ENCODE results near the gene KRTAP19-7. TPM values are rescaled to one million over a fixed set of nuclear protein-coding genes. Genes with fewer than 3 reads are reported as not detected.

KRTAP19-7 gene, protein sequence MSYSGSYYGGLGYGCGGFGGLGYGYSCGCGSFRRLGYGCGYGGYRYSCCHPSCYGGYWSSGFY
- total RNA-seq = not detected
- 0.52 TPM for polyA plus RNA-seq
- long read RNA-seq, donor 1 = 0 reads
- long read RNA-seq, donor 2 = 0 reads
- long read RNA-seq, donor 3 = 0 reads
- long read RNA-seq, donor 4 = 0 reads

DNA sequence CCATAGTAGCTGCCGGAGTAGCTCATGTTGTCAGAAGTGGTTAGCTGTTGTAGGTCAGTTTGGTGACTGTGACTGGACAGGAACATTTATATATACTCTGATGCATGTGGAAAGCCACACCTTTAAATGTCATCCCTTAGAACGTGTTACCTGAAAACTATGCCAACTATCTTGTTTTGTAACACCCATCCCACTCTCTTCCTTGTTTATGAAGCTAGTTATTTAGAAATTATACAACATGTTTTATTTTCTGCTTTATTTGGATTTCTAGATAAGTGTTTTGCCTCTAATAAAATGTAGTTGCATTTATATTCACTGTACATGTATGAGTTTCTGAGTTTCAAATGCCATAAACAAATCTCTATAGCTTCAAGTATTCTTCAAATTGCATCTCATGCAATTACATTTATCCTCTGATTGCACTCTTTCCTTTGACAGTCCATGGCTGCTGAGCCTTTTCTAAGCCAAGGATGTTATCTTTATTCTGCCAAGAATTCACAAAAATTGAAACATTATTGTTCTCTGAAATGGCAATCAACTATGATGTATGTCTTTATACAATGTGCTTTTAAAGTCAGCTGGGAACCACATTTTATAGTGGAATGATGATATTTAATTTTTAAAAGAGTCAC lies at the start of gene KRTAP19-7:
Gene KRTAP19-7 (minus strand): TSS at position 51 of the 632 bp plus-strand sequence. CDS start 25 bp downstream, at position 26.
- WGBS = 56% methylated on average over 2 of the region's 2 CpGs
- intact Hi-C loops (cut with DNase I) = no loop called here
- Histone ChIP-seq H3K27ac (ENCODE audit: low read length) (no peak within 1 kb of the TSS), H3K9me3 (ENCODE audit: control insufficient read depth, low read length) (no peaks in the 10 kb centered on the region), H3K27me3 (ENCODE audit: control insufficient read depth, insufficient read depth) (no peaks in the 10 kb centered on the region), H3K4me1 (ENCODE audit: control insufficient read depth, insufficient read depth, low read length) (no peaks in the 10 kb centered on the region), H3K4me3 (ENCODE audit: low read length) (no peak within 1 kb of the TSS)
- ATAC-seq = no peak
- DNase-seq = no peak

DNA sequence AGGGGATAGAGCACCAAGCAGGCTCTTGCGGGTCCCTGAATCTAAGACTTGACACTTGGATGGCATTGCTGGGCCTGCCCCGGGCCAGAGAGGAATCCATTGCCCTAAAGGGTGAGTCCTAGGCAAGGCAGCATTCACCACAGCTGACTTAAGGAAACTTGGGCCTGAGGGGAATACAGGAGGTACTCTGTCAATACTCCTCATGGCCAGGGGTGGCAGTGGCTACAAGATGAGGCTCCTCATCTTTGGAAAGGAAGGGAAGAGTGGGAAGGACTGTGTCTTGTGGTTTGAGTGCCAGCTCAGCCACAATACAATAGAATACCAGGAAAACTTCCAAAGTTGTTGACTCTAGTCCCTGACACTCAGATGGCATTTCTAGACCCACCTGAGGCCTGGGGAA lies 44.9 kb upstream of the KRTAP19-7 start:
- 89% methylated on average over 2 of the region's 2 CpGs for WGBS
- H3K9me3 ChIP-seq (ENCODE audit: control insufficient read depth, low read length) = no peaks in the 10 kb centered on the region
- H3K4me3 ChIP-seq (ENCODE audit: low read length) = no peak overlapping the region
- intact Hi-C loops (cut with DNase I) = no loop called here
- DNase-seq (no peak), ATAC-seq (no peak)
- H3K27ac ChIP-seq (ENCODE audit: low read length) = no peak overlapping the region
- H3K4me1 ChIP-seq (ENCODE audit: control insufficient read depth, insufficient read depth, low read length) = no peaks in the 10 kb centered on the region
- H3K27me3 ChIP-seq (ENCODE audit: control insufficient read depth, insufficient read depth) = no peaks in the 10 kb centered on the region

DNA sequence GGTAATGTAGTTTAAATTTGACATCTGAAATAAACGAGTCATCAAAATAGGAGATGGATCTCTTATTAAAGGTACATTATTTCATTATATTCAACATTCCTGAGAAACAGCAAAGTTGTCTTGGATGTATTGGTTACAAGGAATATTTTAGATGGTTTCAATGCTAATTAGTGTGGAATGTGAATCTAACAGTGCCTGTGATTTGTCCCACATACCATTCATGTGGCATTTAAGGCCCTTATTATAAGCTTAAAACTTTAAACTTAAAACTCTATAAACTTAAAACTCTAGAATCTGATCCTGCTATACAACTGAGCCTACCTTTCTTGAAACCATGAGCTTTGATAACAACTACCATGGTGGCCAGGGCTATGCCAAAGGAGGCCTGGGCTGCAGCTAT lies 39.7 kb upstream of the KRTAP19-7 start, which contains the start of gene KRTAP22-1:
Gene KRTAP22-1 (plus strand): TSS at position 301 of the 400 bp plus-strand sequence.
- Histone ChIP-seq H3K4me1 (ENCODE audit: control insufficient read depth, insufficient read depth, low read length) (no peaks in the 10 kb centered on the region), H3K27me3 (ENCODE audit: control insufficient read depth, insufficient read depth) (no peaks in the 10 kb centered on the region), H3K9me3 (ENCODE audit: control insufficient read depth, low read length) (no peaks in the 10 kb centered on the region), H3K4me3 (ENCODE audit: low read length) (no peak within 1 kb of the TSS), H3K27ac (ENCODE audit: low read length) (no peak within 1 kb of the TSS)
- DNase-seq (no peak), ATAC-seq (no peak)
- intact Hi-C loops (cut with DNase I) = no loop called here
- WGBS = 39% methylated on average over 1 of the region's 1 CpG

DNA sequence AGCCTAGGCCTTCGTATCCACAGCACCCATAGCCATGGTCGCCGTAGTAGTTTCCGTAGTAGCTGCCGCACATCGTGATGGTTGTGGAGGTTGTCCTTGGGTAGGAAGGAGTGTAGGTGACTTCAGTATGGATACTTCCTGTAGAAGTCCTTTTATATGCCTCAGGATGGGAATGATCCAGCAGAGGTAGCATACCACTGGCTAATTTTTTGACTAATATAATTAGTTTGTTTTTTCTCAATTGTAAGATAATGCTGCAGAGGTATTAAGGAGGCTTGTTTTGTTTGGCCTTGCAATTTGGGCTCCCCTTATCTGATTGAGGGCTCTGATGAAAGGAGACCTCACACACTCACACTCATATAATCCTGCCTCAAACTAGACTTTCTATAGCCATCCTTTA lies 37.7 kb upstream of the KRTAP19-7 start, which contains the start of gene KRTAP6-2:
Gene KRTAP6-2 (minus strand): TSS at position 101 of the 400 bp plus-strand sequence. CDS start 28 bp downstream, at position 73.
- Histone ChIP-seq H3K4me1 (ENCODE audit: control insufficient read depth, insufficient read depth, low read length) (no peaks in the 10 kb centered on the region), H3K27ac (ENCODE audit: low read length) (no peak within 1 kb of the TSS), H3K27me3 (ENCODE audit: control insufficient read depth, insufficient read depth) (no peaks in the 10 kb centered on the region), H3K4me3 (ENCODE audit: low read length) (no peak within 1 kb of the TSS), H3K9me3 (ENCODE audit: control insufficient read depth, low read length) (no peaks in the 10 kb centered on the region)
- intact Hi-C loops (cut with DNase I) = no loop called here
- ATAC-seq (no peak), DNase-seq (no peak)
- WGBS = 93% methylated on average over 6 of the region's 6 CpGs

DNA sequence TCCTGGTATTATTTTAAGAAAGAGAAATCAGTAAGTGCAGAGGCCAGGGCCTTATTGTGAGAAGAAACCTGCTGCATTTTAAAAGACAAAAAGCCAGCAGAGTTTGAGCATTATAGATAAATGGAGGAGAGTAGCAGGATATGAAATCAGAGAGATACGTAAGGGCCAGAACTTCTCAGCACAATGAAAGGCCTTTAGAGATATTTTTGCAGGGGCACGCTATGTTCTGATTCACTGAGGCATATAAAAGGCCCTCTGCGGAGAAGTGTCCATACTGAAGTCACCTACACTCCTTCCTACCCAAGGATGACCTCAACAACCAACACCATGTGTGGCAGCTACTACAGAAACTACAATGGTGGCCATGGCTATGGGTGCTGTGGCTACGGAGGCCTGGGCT lies 31.0 kb upstream of the KRTAP19-7 start, which contains the start of gene KRTAP6-3:
Gene KRTAP6-3 (plus strand): TSS at position 301 of the 400 bp plus-strand sequence. CDS start 6 bp downstream, at position 307.
- no peaks in the 10 kb centered on the region for H3K27me3 ChIP-seq (ENCODE audit: control insufficient read depth, insufficient read depth)
- ATAC-seq (no peak), DNase-seq (no peak)
- H3K9me3 ChIP-seq (ENCODE audit: control insufficient read depth, low read length) = no peaks in the 10 kb centered on the region
- intact Hi-C loops (cut with DNase I) = no loop called here
- H3K4me1 ChIP-seq (ENCODE audit: control insufficient read depth, insufficient read depth, low read length) = no peaks in the 10 kb centered on the region
- no peak within 1 kb of the TSS for H3K4me3 ChIP-seq (ENCODE audit: low read length)
- 90% methylated on average over 4 of the region's 4 CpGs for WGBS
- H3K27ac ChIP-seq (ENCODE audit: low read length) = no peak within 1 kb of the TSS

DNA sequence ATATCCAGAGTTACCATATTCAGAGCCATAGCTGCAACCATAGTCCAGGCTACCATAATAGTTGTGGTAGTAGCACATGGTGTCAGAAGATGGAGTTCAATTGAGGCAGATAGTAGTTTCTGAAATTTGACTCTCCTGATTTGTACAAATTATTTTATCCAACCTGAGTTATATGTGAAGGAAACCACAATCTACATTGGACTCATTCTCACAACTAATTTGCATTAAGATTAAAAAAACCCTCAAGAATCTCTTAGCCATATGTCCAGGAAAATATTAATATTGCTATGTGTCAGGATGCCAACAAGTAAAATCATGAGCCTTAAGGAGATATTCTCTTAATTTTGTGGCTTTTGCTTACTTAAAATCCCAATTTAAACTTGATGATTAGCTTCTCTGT lies 29.2 kb upstream of the KRTAP19-7 start, which contains the start of gene KRTAP22-2:
Gene KRTAP22-2 (minus strand): TSS at position 101 of the 400 bp plus-strand sequence.
- H3K4me3 ChIP-seq (ENCODE audit: low read length) = no peak within 1 kb of the TSS
- no peaks in the 10 kb centered on the region for H3K9me3 ChIP-seq (ENCODE audit: control insufficient read depth, low read length)
- H3K27ac ChIP-seq (ENCODE audit: low read length) = no peak within 1 kb of the TSS
- ATAC-seq (no peak), DNase-seq (no peak)
- intact Hi-C loops (cut with DNase I) = no loop called here
- H3K27me3 ChIP-seq (ENCODE audit: control insufficient read depth, insufficient read depth) = no peaks in the 10 kb centered on the region
- H3K4me1 ChIP-seq (ENCODE audit: control insufficient read depth, insufficient read depth, low read length) = no peaks in the 10 kb centered on the region

DNA sequence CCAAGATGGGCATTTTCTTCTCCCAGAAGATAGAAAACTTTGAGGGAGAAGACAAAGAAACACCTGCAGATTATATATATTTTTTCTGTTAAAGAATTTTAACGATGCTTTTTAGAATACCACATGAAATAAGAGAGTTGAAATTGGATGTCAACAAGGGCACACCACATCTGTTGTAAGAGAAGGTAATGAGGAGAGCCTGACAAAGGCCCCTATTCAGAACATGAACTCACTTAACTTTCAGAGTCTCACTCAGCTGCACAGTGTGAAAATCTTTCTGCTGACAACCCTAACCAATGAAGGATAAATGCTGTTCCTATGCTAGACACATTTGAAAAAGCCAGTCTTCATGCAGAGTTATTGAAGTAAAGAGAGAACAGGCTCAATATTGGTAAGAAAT lies 21.8 kb upstream of the KRTAP19-7 start:
- intact Hi-C loops (cut with DNase I) = no loop called here
- no peak overlapping the region for H3K4me3 ChIP-seq (ENCODE audit: low read length)
- H3K4me1 ChIP-seq (ENCODE audit: control insufficient read depth, insufficient read depth, low read length) = no peaks in the 10 kb centered on the region
- no peaks in the 10 kb centered on the region for H3K27me3 ChIP-seq (ENCODE audit: control insufficient read depth, insufficient read depth)
- DNase-seq (no peak), ATAC-seq (no peak)
- WGBS = 55% methylated on average over 1 of the region's 1 CpG
- H3K27ac ChIP-seq (ENCODE audit: low read length) = no peak overlapping the region
- no peaks in the 10 kb centered on the region for H3K9me3 ChIP-seq (ENCODE audit: control insufficient read depth, low read length)

DNA sequence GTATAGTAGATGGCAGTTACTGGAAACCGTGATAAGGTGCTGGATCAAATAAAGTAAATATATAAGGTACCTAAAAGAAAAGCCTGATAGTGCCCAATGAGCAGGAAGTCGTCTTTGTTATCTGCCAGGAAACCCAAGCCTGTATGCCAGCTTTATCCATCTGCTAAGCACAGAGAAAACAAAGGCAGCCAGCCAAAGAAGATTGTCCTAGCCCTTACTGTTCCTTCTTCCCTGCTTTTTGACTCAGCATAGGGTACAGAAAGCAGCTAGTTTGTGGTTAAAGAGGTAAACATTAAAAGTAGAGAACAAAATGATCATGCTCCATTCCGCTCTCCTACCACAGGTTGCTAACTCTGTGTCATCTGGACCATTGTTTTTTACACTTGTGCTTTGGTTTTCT lies 19.0 kb upstream of the KRTAP19-7 start:
- Histone ChIP-seq H3K9me3 (ENCODE audit: control insufficient read depth, low read length) (no peaks in the 10 kb centered on the region), H3K4me3 (ENCODE audit: low read length) (no peak overlapping the region), H3K27me3 (ENCODE audit: control insufficient read depth, insufficient read depth) (no peaks in the 10 kb centered on the region), H3K27ac (ENCODE audit: low read length) (no peak overlapping the region), H3K4me1 (ENCODE audit: control insufficient read depth, insufficient read depth, low read length) (no peaks in the 10 kb centered on the region)
- ATAC-seq (no peak), DNase-seq (no peak)
- 53% methylated on average over 3 of the region's 3 CpGs for WGBS
- intact Hi-C loops (cut with DNase I) = no loop called here

DNA sequence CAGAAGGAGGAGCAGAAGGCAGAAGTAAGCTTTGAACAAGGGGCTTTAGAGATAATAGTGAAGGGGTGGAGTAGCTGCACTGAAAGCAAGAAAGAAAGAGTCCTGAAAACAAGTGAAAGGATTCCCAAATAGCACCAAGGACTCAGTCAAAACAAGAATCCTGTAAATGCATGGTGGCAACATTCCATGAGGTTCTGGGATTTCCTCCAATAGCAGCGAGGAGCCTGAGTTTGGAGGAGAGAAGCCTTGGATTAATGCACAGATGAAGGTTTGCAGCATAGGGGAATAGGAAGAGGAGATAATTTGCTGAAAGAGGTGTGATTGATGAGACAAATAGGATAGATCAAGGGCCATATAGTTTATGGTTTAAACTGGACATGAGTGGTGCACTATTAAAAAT lies 18.2 kb upstream of the KRTAP19-7 start:
- intact Hi-C loops (cut with DNase I) = no loop called here
- Histone ChIP-seq H3K27ac (ENCODE audit: low read length) (no peak overlapping the region), H3K4me1 (ENCODE audit: control insufficient read depth, insufficient read depth, low read length) (no peaks in the 10 kb centered on the region), H3K27me3 (ENCODE audit: control insufficient read depth, insufficient read depth) (no peaks in the 10 kb centered on the region), H3K9me3 (ENCODE audit: control insufficient read depth, low read length) (no peaks in the 10 kb centered on the region), H3K4me3 (ENCODE audit: low read length) (no peak overlapping the region)
- DNase-seq (no peak), ATAC-seq (no peak)
- WGBS = 24% methylated on average over 1 of the region's 1 CpG

DNA sequence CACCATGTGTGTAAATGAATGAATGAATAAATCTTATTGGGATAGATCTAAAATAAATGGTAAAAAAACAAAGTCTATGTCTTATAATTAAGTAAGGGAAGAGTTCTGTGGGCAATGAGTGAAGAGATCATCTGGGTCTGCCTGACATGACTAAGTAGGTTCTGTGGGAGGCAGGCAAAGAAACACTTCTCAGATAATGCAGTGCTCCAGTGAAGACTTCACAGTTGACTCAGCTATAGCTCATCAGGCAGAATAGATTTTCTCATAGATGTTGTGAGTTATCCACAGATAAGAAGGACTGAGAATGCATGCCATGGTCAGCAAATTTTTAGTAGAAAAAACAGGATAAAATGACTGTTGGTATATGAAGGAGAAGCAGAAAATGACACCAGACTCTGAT lies 16.7 kb upstream of the KRTAP19-7 start:
- Histone ChIP-seq H3K9me3 (ENCODE audit: control insufficient read depth, low read length) (no peaks in the 10 kb centered on the region), H3K27me3 (ENCODE audit: control insufficient read depth, insufficient read depth) (no peaks in the 10 kb centered on the region), H3K4me1 (ENCODE audit: control insufficient read depth, insufficient read depth, low read length) (no peaks in the 10 kb centered on the region), H3K27ac (ENCODE audit: low read length) (no peak overlapping the region), H3K4me3 (ENCODE audit: low read length) (no peak overlapping the region)
- intact Hi-C loops (cut with DNase I) = no loop called here
- ATAC-seq (no peak), DNase-seq (no peak)

DNA sequence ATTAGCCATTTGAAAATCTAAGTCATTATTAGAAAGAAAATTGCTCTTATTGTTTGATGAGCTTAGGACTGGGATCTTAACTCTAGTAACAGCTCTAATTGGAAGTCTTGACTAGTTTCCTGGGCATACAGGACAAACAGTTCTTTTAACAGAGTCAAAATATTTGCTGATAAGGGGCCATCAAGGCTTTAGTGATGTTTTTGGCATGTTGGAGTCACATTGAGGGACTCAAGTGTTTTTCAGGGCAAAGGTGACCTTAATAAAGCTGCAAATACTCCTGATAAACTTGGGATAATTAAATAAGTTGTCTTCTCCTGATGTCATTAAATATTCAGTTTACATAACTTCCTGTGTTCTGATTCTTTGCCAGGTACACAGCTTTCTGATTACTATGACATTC lies 6.5 kb upstream of the KRTAP19-7 start:
- Histone ChIP-seq H3K4me3 (ENCODE audit: low read length) (no peak overlapping the region), H3K9me3 (ENCODE audit: control insufficient read depth, low read length) (no peaks in the 10 kb centered on the region), H3K27ac (ENCODE audit: low read length) (no peak overlapping the region), H3K4me1 (ENCODE audit: control insufficient read depth, insufficient read depth, low read length) (no peaks in the 10 kb centered on the region), H3K27me3 (ENCODE audit: control insufficient read depth, insufficient read depth) (no peaks in the 10 kb centered on the region)
- ATAC-seq = peak; percentile 41 to 59
- DNase-seq = no peak
- intact Hi-C loops (cut with DNase I) = no loop called here

Measured in right cardiac atrium (tissue), 5 donors.